Esophagus muscularis mucosa (tissue), 4 donors: ENCODE measurements around the gene ABI2.

Experiments used
- CTCF ChIP-seq, 3 experiments: fragments of 200-600 bp in 2 of 3; fragments of 450-650 bp in 1 of 3; sonication (generic) in 2 of 3; IDR thresholded peaks; one replicate each; pipeline ENCODE4 v1.5.1; 2017 to 2019; ENCODE audit warnings: antibody characterized with exemption in 3 of 3, mild to moderate bottlenecking in 2 of 3, moderate library complexity in 1 of 3
- EP300 ChIP-seq: sonication (generic); formaldehyde crosslinking; IDR thresholded peaks from one replicate; pipeline ENCODE4 v1.6.1; 2017; ENCODE audit warnings: antibody characterized with exemption
- POLR2A ChIP-seq: fragments of 450-650 bp; IDR thresholded peaks from one replicate; pipeline ENCODE4 v1.6.1; 2017; ENCODE audit warnings: antibody characterized with exemption, moderate library complexity, mild to moderate bottlenecking, low read depth
- POLR2AphosphoS5 ChIP-seq, 2 donors: sonication (generic); formaldehyde crosslinking; IDR thresholded peaks; one replicate each; pipeline ENCODE4 v1.6.1; 2017; ENCODE audit warnings: antibody characterized with exemption in 2 of 2

DNA sequence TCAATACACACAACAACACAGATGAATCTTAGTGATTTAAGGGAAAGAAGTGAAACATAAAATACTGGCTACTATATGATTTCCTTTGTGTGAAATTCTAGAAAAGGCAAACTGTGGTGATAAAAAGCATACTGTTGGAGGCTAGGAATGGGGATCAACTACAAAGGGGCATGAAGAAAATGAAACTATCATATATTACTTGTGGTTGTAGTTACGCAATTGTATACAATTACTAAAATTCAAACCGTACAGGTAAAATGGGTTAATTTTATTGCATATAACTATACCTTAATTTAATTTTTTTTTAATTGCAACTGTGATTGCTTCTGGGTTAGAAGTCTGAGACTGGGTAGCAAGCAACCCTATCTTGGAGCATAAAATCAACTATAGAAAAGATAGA, 41.7 kb upstream of the ABI2 start:
- TF ChIP-seq CTCF (IDR thresholded peaks at IDR 0.05), result no peak
- TF ChIP-seq POLR2AphosphoS5 (IDR thresholded peaks at IDR 0.05), result no peak
- TF ChIP-seq POLR2A, result no peak
- no peak for TF ChIP-seq EP300
